ENCODE measurements around the gene PLCB4. TPM values are rescaled to one million over a fixed set of nuclear protein-coding genes. Genes with fewer than 3 reads are reported as not detected.

Gene PLCB4
- total and polyA plus RNA-seq, 2 experiments from 2014 or later, result 31.6 to 39.2 TPM

DNA sequence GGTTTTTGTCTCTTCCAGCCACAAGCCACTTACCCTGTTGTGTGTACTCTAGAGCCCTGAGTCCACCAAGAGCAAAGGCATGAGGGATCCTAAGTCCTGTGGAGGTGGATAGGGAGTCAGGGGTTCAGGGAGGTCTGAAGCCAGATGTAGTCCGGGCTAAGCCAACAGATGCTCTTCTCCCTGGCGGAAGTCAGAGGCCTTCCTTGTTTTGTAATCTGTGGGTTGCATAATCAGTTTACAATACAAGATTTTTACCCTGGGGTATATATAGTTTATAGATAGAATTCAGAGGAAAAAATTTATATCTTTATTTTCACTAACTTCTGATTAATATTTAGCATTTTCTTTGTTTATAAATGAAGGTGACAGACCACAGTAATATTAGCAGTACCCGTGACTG, 454.7 kb downstream of the PLCB4 start:
- DNase-seq (ENCODE audit: low read depth in 1 of 2, low spot score in 1 of 2), result no peak
- Histone ChIP-seq H3K4me3 (no peak overlapping the region), H3K4me1 (ENCODE audit: low read depth) (no peaks in the 10 kb centered on the region), H3K36me3 (no peaks in the 10 kb centered on the region), H3K27ac (no peak overlapping the region), H3K9me3 (ENCODE audit: low read depth) (no peaks in the 10 kb centered on the region), H3K27me3 (peaks cover 30% of the 10 kb centered on the region)
- TF ChIP-seq, protein P1, sequence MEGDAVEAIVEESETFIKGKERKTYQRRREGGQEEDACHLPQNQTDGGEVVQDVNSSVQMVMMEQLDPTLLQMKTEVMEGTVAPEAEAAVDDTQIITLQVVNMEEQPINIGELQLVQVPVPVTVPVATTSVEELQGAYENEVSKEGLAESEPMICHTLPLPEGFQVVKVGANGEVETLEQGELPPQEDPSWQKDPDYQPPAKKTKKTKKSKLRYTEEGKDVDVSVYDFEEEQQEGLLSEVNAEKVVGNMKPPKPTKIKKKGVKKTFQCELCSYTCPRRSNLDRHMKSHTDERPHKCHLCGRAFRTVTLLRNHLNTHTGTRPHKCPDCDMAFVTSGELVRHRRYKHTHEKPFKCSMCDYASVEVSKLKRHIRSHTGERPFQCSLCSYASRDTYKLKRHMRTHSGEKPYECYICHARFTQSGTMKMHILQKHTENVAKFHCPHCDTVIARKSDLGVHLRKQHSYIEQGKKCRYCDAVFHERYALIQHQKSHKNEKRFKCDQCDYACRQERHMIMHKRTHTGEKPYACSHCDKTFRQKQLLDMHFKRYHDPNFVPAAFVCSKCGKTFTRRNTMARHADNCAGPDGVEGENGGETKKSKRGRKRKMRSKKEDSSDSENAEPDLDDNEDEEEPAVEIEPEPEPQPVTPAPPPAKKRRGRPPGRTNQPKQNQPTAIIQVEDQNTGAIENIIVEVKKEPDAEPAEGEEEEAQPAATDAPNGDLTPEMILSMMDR (IDR thresholded peaks at IDR 0.05; ENCODE audit: low read depth, low read length), result no peak

Measured in cardiac muscle cell (in vitro differentiated cells and primary cell).